MM.1S (cell line): ENCODE data around the gene LGALS3BP.

ENCODE experiments used
- EZH2 ChIP-seq: fragments of 300-600 bp; sonication (generic); optimal IDR thresholded peaks from 2 replicates; pipeline ENCODE3; 2017; ENCODE audit warnings: low read depth, mild to moderate bottlenecking, antibody characterized with exemption, low read length, mixed read lengths
- TF ChIP-seq, protein P1 (sequence below): fragments of 300-600 bp; sonication (generic); IDR thresholded peaks from 2 replicates; pipeline ENCODE4 v1.5.1; 2016; ENCODE audit warnings: antibody characterized with exemption, low read length, mixed read lengths

DNA sequence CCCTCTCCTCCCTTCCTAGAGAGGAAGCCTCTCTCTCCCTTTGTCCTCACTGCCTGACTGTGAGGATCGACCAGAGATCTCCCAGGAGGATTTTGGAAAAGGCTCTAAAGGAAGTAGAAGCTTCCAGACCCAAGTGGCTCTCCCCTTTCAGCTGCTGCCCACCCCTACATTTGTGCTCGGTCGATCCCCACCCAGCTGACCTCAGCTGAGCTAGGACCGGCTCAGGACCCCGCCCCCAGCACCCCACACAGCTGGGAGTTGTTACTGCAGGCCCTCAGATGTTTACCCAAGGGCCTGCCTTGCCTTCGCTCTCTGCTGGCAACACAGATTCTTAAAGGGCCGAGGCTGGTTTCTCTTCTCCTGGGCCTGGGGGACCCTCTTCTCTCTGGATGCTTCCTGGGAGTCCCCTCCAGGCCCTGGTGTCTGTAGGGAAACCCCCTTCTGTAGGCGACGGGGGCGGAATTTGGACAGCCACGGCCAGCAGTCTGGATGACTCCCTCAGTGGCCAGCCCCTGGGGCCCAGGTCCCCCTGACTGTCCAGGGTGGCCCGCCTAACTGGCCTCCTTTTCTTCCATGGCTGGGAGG lies 27.7 kb downstream of the LGALS3BP start:
- TF ChIP-seq, protein P1, sequence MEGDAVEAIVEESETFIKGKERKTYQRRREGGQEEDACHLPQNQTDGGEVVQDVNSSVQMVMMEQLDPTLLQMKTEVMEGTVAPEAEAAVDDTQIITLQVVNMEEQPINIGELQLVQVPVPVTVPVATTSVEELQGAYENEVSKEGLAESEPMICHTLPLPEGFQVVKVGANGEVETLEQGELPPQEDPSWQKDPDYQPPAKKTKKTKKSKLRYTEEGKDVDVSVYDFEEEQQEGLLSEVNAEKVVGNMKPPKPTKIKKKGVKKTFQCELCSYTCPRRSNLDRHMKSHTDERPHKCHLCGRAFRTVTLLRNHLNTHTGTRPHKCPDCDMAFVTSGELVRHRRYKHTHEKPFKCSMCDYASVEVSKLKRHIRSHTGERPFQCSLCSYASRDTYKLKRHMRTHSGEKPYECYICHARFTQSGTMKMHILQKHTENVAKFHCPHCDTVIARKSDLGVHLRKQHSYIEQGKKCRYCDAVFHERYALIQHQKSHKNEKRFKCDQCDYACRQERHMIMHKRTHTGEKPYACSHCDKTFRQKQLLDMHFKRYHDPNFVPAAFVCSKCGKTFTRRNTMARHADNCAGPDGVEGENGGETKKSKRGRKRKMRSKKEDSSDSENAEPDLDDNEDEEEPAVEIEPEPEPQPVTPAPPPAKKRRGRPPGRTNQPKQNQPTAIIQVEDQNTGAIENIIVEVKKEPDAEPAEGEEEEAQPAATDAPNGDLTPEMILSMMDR, result no peak
- TF ChIP-seq EZH2, result no peak
